Activated CD8-positive, alpha-beta memory T cell treated with anti-CD3 and anti-CD28 coated beads, Interleukin-2, amount 50 U/mL, for 4 hours (primary cell): ENCODE measurements around the gene NIPBL.
"Not testable (repeated sequence)": the region's sequence is repeated elsewhere in the genome, so short reads cannot be mapped to it uniquely, and the experiment has no call there.

Experiments used
- DNase-seq: peaks from one replicate; pipeline ENCODE4 v3.0.0-alpha.2; 2020

NIPBL gene

GRCh38 chr5:36949593-36949992 lies 73.0 kb downstream of the NIPBL start:
- no peak for DNase-seq

GRCh38 chr5:36950586-36951457 lies 74.3 kb downstream of the NIPBL start:
- no peak for DNase-seq

GRCh38 chr5:36953043-36953442 lies 76.5 kb downstream of the NIPBL start:
- DNase-seq, result no peak

- DNase-seq, result no peak
These were observed 81.5 kb downstream of the NIPBL start for GRCh38 chr5:36957953-36958537.

- no peak for DNase-seq
These were observed 82.0 kb downstream of the NIPBL start for GRCh38 chr5:36958612-36959011.

GRCh38 chr5:36965179-36965578 lies 88.6 kb downstream of the NIPBL start:
- DNase-seq, result no peak

- DNase-seq, result no peak
These were observed 93.3 kb downstream of the NIPBL start for GRCh38 chr5:36969700-36970395.

GRCh38 chr5:36978196-36978595 lies 101.6 kb downstream of the NIPBL start:
- no peak for DNase-seq

GRCh38 chr5:36982146-36982545 lies 105.6 kb downstream of the NIPBL start:
- DNase-seq, result no peak

GRCh38 chr5:36985387-36985786 lies 108.8 kb downstream of the NIPBL start:
- no peak for DNase-seq

- DNase-seq, result no peak
These were observed 111.8 kb downstream of the NIPBL start for GRCh38 chr5:36988396-36988795.

GRCh38 chr5:36998578-36998977 lies 122.0 kb downstream of the NIPBL start:
- DNase-seq, result no peak

- DNase-seq, result no peak
These were observed 125.7 kb downstream of the NIPBL start for GRCh38 chr5:37002176-37002751.

- no peak for DNase-seq
These were observed 128.7 kb downstream of the NIPBL start for GRCh38 chr5:37005252-37005651.

- no peak for DNase-seq
These were observed 129.5 kb downstream of the NIPBL start for GRCh38 chr5:37005946-37006540.

- DNase-seq, result not testable (repeated sequence)
These were observed 136.6 kb downstream of the NIPBL start for GRCh38 chr5:37013181-37013580.

GRCh38 chr5:37014321-37014720 lies 137.8 kb downstream of the NIPBL start:
- DNase-seq, result no peak

GRCh38 chr5:37015795-37016666 lies 139.5 kb downstream of the NIPBL start:
- DNase-seq, result no peak

- no peak for DNase-seq
These were observed 152.3 kb downstream of the NIPBL start for GRCh38 chr5:37028910-37029309.

- no peak for DNase-seq
These were observed 152.9 kb downstream of the NIPBL start for GRCh38 chr5:37029436-37029835.

- DNase-seq, result no peak
These were observed 158.4 kb downstream of the NIPBL start for GRCh38 chr5:37034955-37035354.

- DNase-seq, result no peak
These were observed 161.3 kb downstream of the NIPBL start for GRCh38 chr5:37037840-37038239.
